ENCODE data around the gene ACLY.
"Not testable (repeated sequence)": the region's sequence is repeated elsewhere in the genome, so short reads cannot be mapped to it uniquely, and the experiment has no call there.

ACLY gene

DNA sequence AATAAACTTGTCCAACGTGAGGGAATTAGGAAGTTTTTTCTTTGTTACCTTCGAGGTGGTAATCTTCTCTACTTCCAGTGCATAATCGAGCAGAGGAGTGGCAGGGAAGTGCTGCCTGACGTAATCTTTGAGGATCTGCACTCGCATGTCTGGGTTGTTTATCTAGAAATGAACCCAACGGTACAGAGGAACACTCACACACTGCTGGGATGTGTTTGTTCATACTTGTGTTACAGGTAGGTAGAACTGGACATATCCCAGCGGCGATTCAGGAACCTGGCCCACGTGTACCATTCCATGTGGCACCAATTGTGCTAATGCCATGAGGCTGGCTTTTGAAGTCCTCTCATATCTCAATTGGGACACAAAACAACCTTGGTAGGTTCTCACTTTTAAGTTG, 49.3 kb downstream of the ACLY start:
- DNase-seq = no peak

DNA sequence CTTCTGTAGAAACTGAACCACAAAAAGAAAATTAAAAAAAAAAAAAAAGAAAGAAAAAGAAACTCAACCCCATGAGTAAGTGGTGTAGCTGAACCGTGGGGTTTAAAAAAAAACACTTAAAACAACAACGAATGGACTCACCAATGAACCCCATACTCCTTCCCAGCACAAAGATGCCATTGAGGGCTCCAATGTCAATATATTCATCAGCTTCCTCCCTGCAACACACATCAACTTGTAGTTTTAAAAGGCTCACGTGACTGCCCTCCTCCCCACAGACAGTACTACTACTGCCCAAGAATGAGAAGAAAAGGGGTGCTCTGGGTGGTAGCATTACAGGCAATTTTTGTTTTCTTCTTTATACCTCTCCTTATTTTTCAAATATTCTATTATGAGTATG, 50.2 kb downstream of the ACLY start:
- DNase-seq = no peak

DNA sequence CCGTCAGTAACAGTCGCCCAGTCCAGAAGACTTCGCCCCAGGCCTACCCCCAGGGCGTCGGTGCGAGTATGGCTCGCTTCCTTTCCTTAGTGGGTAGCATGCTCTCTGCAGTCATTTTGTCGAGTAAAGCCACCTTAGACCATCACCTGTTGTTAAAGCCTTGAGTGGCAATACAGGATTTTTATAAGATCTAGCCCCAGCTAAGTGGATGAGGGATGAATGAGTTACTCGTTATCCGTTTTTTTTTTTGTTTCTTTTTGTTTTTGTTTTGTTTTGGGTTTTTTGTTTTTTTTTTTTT, 53.2 kb downstream of the ACLY start:
- no peak for DNase-seq

DNA sequence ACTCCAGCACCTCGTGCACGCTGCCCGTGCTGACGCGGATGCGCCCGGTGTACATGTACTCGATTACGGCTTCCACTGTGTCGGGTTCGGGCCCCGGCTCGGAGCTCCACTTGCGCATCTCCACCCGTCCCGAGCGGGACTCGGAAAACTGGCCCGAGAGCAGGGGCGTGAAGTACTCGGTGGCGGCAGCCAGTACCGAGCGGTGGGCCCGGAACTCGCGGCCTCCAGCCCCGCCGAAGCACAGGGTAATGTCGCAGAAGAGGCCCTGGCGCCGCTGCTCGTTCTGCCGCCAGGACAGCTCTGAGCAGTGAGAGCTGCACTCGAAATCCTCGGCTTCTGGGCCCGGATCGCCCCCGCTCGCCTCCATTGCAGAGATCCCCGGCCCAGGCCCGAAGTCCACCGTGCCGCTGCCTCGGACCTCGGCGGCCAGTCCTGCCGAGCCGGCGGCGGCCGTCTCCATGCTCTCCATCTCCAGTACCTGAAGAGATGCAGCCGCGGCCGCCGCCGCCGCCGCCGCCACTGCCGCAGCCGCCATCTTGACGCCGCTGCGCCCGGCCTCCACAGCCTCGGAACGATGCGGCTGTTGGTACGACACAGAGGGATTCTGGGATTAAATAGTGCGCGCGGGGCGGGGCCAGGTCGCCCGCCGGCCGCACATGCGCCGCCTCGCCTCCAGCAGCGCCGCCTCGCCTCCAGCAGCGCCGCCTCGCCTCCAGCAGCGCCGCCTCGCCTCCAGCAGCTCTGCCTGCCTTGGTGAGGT, 53.7 kb downstream of the ACLY start, which contains the start of gene KLHL11:
Gene KLHL11, minus strand, starts transcription at position 588 of the 760 bp plus-strand sequence. Its CDS starts 53 bp downstream, at position 535.
- peak; percentile 79 for DNase-seq

DNA sequence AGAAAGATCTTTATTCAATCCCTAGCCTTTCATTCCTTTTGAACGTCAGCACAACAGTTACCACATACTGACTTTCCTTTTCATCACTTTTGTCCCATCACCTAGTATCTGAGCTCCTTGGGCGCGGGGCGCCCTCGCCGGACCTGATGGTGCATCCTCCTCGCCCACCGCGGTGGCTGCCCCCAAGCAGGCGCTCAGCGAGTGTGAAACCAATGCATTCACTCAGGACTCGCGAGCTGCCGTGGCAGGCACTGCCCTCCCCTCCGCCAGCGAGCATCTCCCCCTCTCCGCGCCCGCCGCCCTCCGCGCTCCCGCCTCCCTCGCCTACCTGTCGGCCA, 54.3 kb downstream of the ACLY start:
- DNase-seq = no peak

DNA sequence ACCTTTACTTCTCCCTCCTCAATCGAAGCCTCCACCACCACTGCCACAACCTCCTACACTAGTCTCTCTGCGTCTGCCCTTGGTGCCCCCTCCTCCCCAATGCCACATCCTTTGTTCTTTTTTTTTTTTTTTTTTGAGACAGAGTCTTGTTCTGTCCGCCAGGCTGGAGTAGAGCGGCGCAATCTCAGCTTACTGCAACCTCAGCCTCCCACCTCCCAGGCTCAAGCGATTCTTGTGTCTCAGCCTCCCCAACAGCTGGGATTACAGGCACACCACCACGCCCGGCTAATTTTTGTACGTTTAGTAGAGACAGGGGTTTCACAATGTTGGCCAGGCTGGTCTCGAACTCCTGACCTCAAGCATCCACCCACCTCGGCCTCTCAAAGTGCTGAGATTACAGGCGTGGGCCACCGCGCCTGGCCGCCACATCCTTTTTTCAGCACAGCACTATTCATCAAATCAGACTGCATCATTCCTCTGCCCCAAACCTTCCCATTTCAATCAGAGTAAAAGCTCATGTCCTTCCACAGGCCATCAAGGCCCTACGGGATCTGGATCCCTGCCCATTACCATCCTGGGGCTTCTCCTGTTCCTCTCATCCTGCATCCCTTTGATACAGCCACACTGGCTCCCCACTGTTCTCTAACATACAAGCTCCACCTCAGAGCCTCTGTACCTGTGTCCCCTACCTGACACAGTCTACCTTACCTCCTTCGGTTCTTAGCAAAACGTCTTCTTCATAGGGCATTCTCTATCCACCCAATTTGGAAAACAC, 55.5 kb downstream of the ACLY start:
- DNase-seq = no peak

DNA sequence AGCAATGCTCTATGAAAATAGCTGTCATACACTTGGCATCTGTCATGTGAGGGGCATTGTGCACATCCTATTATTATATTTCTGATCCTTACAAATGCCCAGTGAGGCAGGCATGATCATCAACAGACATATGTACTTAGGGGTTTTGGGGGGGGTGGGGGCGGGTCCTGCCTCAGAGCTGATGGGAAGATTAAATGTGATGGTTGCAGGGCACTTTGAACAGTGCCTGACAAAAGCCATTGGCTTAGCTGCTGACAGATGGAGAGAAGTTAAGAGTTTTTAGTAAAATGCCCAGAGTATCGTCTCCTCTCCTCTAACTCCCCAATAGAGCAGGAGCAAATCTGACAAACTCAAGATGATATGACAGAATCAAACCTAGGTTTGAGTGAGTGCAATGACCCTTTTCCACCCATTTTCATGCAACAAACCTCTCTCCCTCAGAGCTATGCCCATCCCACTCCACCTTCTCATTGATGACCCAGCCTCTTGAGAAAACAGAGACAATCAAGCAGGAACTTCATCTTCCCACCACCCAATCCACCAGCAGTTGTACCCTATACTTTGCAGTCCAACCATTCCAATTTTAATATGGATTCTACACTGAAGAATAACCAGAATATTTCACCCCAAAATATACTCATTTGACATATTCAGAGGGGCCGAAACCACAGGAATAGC, 58.4 kb downstream of the ACLY start:
- no peak for DNase-seq

DNA sequence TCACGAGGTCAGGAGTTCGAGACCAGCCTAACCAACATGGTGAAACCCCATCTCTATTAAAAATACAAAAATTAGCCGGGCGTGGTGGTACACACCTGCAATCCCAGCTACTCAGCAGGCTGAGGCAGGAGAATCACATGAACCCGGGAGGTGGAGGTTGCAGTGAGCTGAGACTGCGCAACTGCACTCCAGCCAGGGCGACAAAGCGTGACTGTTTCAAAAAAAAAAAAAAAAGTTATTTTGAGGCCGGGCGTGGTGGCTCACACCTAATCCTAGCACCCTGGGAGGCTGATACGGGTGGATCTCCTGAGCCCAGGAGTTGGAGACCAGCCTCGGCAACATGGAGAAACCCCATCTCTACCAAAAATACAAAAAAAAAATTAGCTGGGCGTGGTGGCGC, 67.4 kb downstream of the ACLY start:
- not testable (repeated sequence) for DNase-seq

DNA sequence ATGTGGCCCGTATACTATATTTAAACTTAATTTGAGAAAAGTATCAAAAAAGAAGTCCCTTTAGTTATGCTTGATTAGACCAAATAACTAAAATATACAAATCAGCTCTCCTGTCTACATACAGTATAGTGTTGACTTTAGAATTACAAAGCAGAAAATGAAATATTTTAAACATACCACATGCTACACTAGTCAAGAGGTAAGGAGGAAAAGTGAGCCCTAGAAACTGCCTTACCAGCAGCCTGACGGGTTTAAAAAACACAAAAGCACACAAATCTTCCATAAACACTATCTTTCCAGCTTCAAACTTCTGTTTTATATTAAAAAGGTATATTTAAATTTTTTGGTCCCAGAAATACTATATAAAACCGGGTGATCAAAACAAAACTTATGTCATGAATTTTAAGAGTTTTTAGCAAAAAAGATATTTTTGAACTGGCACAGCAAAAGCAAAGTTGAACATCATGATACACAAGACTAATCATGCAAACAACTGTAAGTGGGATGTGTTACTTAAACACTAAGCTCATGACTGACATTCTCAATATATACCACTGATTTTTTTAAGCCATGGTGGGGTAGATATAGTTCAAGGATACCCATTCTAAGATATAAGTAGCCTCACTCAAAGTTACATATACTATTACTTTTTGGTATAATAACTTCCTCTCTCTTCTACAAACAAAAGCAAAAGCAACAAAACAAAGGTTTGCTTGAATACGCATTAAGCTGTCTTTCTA, 69.3 kb downstream of the ACLY start:
- no peak for DNase-seq

DNA sequence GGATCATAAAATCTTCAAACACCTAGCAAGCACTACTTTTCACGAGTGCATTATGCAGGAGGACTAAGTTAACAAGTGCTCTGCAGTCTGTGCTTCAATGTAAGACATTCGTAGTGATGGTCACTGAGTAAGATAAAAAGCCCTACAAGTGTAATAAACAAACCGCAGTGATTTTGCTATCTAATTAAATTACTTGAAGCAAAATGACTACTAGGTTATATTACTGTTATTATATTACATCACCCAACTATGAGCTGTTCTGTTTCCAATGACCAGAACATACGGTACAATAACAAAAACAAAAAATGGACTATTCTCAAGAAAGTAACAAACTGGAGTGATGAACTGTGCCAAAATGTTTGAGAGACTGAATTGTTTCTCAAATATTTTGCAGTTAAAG, 70.0 kb downstream of the ACLY start:
- no peak for DNase-seq

DNA sequence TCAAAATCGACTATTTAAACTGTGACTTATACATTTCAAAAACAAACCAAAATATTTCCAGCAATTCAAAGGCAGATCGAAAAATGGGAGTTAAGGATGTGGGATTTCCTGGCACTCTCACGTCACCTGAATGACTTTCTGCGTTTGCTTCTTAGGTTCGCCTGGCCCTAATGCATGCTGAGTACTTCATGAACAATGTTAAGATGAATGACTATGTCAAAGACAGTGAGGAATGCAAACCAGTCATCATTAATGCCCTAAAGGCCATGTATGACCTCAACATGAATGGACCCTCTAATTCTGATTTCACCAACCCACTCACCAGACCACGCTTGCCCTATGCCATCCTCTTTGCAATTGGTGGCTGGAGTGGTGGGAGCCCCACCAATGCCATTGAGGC, 73.8 kb downstream of the ACLY start:
- no peak for DNase-seq

DNA sequence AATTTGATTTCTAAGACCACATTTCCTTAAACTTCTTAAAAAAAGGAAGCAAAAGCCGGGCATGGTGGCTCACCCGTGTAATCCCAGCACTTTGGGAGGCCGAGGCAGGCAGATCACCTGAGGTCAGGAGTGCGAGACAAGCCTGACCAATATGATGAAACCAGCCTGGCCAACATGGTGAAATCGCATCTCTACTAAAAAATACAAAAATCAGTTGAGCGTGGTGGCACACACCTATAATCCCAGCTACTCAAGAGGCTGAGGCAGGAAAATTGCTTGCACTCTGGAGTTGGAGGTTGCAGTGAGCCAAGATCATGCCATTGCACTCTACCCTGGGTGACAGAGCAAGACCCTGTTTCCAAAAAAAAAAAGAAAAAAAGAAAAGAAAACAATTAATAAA, 78.0 kb downstream of the ACLY start:
- not testable (repeated sequence) for DNase-seq

DNA sequence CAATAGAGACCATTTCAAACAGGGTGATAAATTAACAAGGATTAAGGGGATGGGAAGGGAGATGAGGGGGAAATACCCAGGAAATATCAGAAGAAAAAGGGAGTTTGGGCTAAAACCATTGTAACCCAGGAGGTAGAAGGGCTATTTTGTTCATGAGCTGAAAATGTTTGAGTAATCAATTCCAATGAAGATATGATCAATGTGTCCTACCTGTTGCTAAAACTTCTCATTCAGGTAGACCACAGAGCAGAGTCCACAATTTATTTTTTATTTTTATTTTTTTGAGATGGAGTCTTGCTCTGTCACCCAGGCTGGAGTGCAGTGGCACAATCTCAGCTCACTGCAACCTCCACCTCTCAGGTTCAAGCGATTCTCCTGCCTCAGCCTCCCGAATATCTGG, 79.3 kb downstream of the ACLY start:
- DNase-seq = not testable (repeated sequence)

DNA sequence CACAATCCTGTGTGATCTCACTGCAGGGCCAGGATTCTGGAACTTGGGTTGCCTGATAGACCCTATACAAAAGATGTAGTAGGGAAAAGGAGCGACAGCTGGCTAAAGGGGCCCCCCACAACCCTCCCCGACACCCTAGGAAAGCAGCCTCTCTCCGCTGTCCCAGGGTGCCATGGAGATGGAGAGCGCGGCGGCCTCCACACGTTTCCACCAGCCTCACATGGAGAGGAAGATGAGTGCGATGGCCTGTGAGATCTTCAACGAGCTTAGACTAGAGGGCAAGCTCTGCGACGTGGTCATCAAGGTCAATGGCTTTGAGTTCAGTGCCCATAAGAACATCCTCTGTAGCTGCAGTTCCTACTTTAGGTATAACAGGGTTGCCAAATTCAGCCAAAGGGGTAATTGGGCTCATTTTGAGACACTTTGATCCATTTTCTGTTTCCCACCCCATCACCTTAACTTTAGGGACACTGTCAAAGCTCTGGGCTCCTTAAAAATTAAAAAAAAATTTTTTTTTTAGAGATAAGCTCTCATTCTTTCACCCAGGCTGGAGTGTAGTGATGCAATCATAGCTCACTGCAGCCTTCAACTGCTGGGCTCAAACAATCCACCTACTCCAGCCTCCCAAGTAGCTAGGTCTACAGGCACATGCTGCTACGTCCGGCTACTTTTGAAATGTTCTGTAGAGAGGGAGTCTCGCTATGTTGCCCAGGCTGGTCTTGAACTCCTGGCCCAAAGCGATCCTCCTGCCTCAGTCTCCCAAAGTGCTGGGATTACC, 80.8 kb downstream of the ACLY start, which contains the start of gene KLHL10:
Gene KLHL10, plus strand, starts transcription at position 65 of the 778 bp plus-strand sequence. Its CDS starts 108 bp downstream, at position 173.
- no peak for DNase-seq

DNA sequence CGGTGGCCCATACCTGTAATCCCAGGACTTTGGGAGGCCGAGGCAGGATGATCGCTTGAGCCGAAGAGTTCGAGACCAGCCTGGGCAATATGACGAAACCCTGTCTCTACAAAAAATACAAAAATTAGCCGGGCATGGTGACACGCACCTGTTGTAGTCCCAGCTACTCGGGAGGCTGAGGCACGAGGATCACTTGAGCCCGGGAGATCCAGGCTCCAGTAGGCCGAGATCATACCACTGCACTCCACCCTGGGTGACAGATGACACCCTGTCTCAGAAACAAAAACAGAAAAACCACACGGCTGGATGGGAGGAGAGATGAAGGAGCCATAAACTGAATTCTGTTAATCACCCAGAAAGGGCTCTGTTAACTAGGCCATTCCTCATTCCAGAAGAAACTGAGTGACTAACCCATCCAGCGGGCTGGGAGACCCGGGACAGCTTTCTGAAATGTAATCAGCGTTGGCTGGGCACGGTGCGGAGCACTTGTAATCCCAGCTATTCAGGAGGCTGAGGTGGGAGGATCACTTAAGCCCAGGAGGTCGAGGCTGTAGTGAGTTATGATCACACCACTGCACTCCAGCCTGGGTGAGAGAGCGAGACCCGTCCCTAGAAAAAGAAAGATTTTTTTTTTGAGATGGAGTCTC, 82.1 kb downstream of the ACLY start:
- DNase-seq = no peak

DNA sequence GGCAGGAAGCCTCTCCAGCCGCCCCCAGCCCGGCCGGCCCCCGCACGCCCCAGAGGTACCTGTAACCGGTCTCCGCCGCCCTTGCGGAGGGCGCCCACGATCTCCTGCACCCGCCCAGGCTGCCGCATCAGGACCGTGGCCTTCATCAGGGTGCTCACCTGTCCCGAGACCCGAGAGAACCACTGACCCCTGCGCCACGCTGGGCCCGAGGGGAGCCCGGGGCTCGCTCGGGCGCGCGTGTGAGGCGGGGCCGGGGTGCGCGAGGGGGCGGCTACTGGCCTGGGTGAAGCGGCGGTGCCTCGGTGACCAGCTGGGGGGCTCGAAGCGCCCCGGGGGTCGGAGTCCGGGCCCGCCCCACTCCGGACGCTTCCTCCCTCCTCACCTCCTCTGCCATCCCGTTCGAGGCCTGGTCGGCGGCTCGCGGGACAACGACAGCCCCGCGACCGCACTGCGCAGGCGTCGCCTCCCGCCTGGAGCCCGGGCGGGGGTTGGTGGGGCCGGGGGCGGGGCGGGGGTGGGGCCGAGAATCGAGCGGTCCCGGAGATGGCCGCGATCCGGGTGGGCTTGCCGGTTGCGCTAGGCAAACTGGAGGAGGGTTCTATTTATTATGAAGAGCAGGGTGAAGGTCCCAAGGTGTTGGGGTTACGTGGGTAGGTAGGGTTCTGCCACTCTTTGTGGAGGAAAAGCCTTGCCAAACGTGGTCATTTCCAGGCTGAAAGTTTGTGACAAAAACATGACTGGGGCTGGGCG, 82.8 kb downstream of the ACLY start, which contains the start of gene NT5C3B:
Gene NT5C3B, minus strand, starts transcription at position 433 of the 750 bp plus-strand sequence. Its CDS starts 39 bp downstream, at position 394.
- DNase-seq = peak; percentile 39

DNA sequence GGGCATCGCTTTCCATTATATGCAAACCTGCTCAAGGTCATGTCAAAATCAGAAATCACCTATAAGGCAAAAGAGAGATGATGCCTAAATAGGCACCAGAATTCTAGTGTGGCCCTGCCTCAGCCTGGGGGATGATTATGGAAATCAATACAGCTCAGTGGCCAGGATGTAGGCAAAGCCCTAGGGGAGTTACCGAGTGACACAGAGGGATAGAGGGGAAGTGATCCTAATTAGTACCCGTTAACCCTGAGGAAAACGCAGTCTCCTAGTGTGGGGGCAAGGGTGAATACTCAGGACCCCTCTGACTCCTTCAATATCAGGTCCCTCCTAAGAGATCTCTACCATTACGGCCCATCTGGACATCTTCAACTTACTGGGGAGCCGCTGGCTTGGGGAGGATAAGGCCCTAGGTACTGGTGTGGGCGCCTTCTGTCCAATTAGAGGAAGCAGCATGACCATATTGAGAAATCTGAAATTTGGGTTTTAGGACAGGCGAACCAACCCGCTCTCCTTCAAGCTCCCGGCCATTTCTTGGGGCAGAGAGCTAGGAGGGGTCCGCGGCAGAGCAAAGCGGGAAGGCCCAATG, 83.4 kb downstream of the ACLY start:
- DNase-seq = no peak

DNA sequence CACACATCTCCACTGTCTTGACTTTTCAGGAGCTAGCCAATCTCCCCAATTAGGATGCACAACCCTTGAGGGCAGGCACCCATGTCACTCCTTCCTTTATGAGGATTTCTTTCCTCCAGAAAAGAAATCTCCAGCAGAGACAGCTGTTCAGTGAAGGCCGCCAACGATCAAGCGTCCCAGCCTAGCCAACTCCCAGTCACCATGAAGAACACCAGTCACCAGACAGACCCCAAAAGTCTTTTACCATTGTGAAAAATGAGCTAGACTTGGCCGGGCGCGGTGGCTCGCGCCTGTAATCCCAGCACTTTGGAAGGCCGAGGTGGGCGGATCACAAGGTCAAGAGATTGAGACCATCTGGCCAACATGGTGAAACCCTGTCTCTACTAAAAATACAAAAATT, 88.8 kb downstream of the ACLY start:
- not testable (repeated sequence) for DNase-seq

DNA sequence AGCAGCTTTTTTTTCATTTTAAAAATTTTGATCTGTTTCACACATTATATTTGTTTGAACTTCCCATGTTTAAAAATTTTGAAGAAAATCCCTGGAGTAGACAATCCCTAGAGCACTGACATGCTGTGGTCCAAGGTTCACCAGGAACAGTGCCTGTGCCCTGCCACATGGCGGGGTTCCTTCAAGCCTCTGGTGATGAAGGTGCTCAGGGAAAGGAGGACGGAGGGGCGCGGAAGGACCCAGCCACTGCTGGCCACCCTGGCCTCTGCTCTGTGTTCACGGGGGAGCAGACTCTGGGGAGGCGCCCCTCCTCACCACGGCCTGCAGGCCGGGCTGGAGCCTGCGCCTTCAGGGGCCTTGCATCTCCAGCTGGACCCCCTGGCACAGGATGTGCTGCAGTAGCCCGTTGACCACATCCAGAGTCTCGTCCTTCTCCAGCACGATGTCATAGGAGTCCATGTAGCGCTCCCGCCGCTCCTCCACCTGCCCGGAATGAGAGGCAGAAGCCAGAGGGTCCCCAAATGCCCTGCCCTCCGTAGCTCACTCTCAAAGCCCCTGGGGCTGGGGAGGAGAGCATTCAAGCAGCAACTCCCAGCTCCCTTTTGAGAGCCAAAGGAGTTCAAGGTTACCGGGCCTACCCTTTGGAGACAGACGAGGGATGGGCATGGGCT, 93.4 kb downstream of the ACLY start:
- DNase-seq = no peak

DNA sequence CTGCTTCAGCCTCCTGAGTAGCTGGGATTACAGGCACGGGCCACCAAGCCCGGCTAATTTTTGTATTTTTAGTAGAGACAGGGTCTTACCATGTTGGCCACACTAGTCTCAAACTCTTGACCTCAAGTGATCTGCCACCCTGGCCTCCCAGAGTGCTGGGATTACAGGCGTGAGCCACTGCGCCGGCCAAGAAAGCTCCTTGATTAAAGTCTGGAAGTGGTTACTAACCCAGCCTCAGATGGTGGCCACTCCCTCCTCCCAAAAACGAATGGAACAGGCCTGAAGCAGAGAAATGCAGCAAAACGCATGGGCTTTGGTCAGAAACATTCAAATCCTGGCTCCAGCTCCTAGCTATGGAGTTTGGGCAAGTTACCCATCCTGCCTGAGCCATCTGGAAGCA, 94.7 kb downstream of the ACLY start:
- no peak for DNase-seq
